ENCODE results near the gene TBC1D1.

DNA sequence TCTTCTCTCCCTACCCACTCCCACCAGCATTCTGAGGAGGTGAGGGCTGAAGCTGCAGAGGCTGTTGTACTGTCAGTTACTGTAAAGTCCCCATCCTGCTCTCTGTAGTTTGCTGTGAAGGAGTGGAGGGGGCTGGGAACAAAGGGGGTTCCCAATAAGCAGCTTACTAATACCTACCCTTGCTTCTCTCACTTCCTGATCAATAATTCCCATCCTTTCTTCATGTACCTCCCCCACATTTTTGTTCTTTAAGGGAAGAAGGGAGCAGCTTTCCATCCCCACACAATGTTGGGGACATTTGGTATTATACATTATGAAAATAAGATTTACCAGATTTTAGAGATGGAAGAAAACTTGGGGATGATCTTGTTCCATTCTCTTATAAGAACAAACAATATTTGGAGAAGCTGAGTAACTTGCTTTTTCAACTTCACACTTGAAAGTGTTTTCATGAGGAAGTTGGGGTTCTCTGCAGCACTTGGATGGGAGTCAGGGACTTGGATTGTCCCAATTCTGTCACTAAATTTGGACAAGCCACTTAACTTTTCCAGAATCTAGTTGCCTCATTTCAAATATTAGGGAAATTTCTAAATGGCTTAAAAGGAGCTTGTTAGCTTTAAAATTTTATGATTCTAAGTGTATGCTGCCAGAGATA is 5.4 kb downstream of the TBC1D1 start:
- TF ChIP-seq POLR2A (IDR thresholded peaks at IDR 0.05), result no peak
- TF ChIP-seq, protein P1, sequence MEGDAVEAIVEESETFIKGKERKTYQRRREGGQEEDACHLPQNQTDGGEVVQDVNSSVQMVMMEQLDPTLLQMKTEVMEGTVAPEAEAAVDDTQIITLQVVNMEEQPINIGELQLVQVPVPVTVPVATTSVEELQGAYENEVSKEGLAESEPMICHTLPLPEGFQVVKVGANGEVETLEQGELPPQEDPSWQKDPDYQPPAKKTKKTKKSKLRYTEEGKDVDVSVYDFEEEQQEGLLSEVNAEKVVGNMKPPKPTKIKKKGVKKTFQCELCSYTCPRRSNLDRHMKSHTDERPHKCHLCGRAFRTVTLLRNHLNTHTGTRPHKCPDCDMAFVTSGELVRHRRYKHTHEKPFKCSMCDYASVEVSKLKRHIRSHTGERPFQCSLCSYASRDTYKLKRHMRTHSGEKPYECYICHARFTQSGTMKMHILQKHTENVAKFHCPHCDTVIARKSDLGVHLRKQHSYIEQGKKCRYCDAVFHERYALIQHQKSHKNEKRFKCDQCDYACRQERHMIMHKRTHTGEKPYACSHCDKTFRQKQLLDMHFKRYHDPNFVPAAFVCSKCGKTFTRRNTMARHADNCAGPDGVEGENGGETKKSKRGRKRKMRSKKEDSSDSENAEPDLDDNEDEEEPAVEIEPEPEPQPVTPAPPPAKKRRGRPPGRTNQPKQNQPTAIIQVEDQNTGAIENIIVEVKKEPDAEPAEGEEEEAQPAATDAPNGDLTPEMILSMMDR (IDR thresholded peaks at IDR 0.05 in 8 of 11, conservative IDR thresholded peaks at IDR 0.05 in 3 of 11), result no peak
- no peak for TF ChIP-seq POLR2AphosphoS5 (IDR thresholded peaks at IDR 0.05)

Measured in spleen (tissue), 7 donors.